GM12878 (cell line): ENCODE results near the gene GRM7. TPM values are rescaled to one million over a fixed set of nuclear protein-coding genes. Genes with fewer than 3 reads are reported as not detected.

Source experiments
- ATAC-seq: fragments of 200-7000 bp; cut with Tn5 transposase; 3 replicates; pipeline ENCODE4 v1.9.1; 2020; ENCODE audit warnings: mild to moderate bottlenecking, moderate library complexity
- BruUV-seq: library from RNA; stranded (reverse); fragments of 400-500 nt; replicated peaks from 2 replicates; lab custom pipeline; 2021; lab: Mats Ljungman, UMichigan
- CTCF ChIA-PET: fragments of 300-600 bp; sonication (Branson Sonifier 250); formaldehyde crosslinking; extraction: SDS; loops from one replicate; lab custom pipeline; 2021; ENCODE audit warnings: inconsistent platforms; lab: Yijun Ruan, JAX
- POLR2A ChIA-PET: fragments of 350-600 bp; formaldehyde crosslinking; extraction: SDS; loops from one replicate; lab custom pipeline; 2021; ENCODE audit warnings: inconsistent platforms; lab: Charles Lee
- RAD21 ChIA-PET: fragments of 300-600 bp; sonication (Branson Sonifier 250); formaldehyde crosslinking; loops from one replicate; lab custom pipeline; 2023; ENCODE audit warnings: antibody characterized with exemption; ENCODE audit not compliant: unreplicated experiment; lab: Charles Lee
- SMC1A ChIA-PET: fragments of 300-600 bp; sonication (Branson Sonifier 250); formaldehyde crosslinking; loops from one replicate; lab custom pipeline; 2023; ENCODE audit not compliant: unreplicated experiment, uncharacterized antibody; lab: Charles Lee
- DNase-seq: peaks from one replicate; pipeline ENCODE4 v3.0.0-alpha.2; 2011; ENCODE audit warnings: low read depth, low spot score
- FAIRE-seq: peaks from 3 replicates; lab custom pipeline; 2011; peaks lifted over from hg19 to GRCh38; lab: Jason Lieb, UNC
- H2AFZ ChIP-seq: 2 replicates; pipeline ENCODE4 v1.6.0; 2011; ENCODE audit warnings: low read depth, low read length, control low read depth; ENCODE audit not compliant: control insufficient read depth
- H3K27ac ChIP-seq: 2 replicates; pipeline ENCODE4 v1.5.1; 2011; ENCODE audit warnings: control low read depth; ENCODE audit not compliant: control insufficient read depth, insufficient read depth
- H3K27me3 ChIP-seq, 2 experiments: replicated peaks in 1 of 2; 2 replicates each; pipeline versions ENCODE4 v1.6.0 to v1.6.1; 2011; ENCODE audit warnings: low read length in 1 of 2; ENCODE audit not compliant: control insufficient read depth in 2 of 2, insufficient read depth in 2 of 2
- H3K36me3 ChIP-seq, 2 experiments: 2 replicates each; pipeline ENCODE4 v1.5.1; 2011; ENCODE audit warnings: low read length in 1 of 2; ENCODE audit not compliant: control insufficient read depth in 2 of 2, insufficient read depth in 2 of 2
- H3K4me1 ChIP-seq: 2 replicates; pipeline ENCODE4 v1.6.1; 2011; ENCODE audit warnings: mild to moderate bottlenecking, low read length, moderate library complexity, mixed read lengths; ENCODE audit not compliant: control insufficient read depth, insufficient read depth
- H3K4me2 ChIP-seq: 2 replicates; pipeline ENCODE4 v1.6.0; 2011; ENCODE audit warnings: control low read depth; ENCODE audit not compliant: control insufficient read depth, insufficient read depth
- H3K4me3 ChIP-seq: fragments of 200-600 bp; sonication (generic); 2 replicates; pipeline ENCODE4 v1.5.1; 2016
- H3K79me2 ChIP-seq: 2 replicates; pipeline ENCODE4 v1.6.0; 2011; ENCODE audit warnings: low read length; ENCODE audit not compliant: control insufficient read depth, insufficient read depth
- H3K9ac ChIP-seq: 2 replicates; pipeline ENCODE4 v1.8.0; 2011; ENCODE audit warnings: low read length, control low read depth, mixed read lengths; ENCODE audit not compliant: control insufficient read depth, insufficient read depth
- H3K9me3 ChIP-seq: replicated peaks from 3 replicates; pipeline ENCODE4 v1.5.1; 2011; ENCODE audit warnings: mild to moderate bottlenecking, low read length; ENCODE audit not compliant: control insufficient read depth, insufficient read depth
- H4K20me1 ChIP-seq: 2 replicates; pipeline ENCODE4 v1.6.0; 2011; ENCODE audit not compliant: control insufficient read depth, insufficient read depth
- ATF2 ChIP-seq: IDR thresholded peaks from 2 replicates; pipeline ENCODE4 v1.6.1; 2012; ENCODE audit warnings: low read length, inconsistent platforms
- BCL11A ChIP-seq: IDR thresholded peaks from 2 replicates; pipeline ENCODE4 v1.6.1; 2011; ENCODE audit warnings: low read depth, low read length
- E2F8 ChIP-seq: fragments of 450-650 bp; IDR thresholded peaks from 2 replicates; pipeline ENCODE4 v1.6.1; 2018; ENCODE audit warnings: mild to moderate bottlenecking, low read depth, moderate library complexity; ENCODE audit not compliant: partially characterized antibody
- E4F1 ChIP-seq: fragments of 450-650 bp; IDR thresholded peaks from 2 replicates; pipeline ENCODE4 v1.6.1; 2018; ENCODE audit warnings: borderline replicate concordance, mild to moderate bottlenecking; ENCODE audit not compliant: partially characterized antibody
- ETV6 ChIP-seq, 2 experiments: fragments of 450-650 bp in 1 of 2; IDR thresholded peaks in 1 of 2; conservative IDR thresholded peaks in 1 of 2; 2 replicates each; pipeline ENCODE4 v1.6.1; 2014; ENCODE audit warnings: antibody characterized with exemption in 1 of 2, borderline replicate concordance in 1 of 2, low read depth in 1 of 2, mild to moderate bottlenecking in 1 of 2, moderate library complexity in 1 of 2
- HDGF ChIP-seq: fragments of 450-650 bp; IDR thresholded peaks from 2 replicates; pipeline ENCODE4 v1.6.1; 2016; ENCODE audit warnings: antibody characterized with exemption
- HSF1 ChIP-seq: fragments of 150-350 bp; IDR thresholded peaks from 2 replicates; pipeline ENCODE4 v1.6.1; 2014; ENCODE audit warnings: mild to moderate bottlenecking, low read depth, low read length
- JUNB ChIP-seq: IDR thresholded peaks from 2 replicates; pipeline ENCODE4 v1.6.1; 2016; ENCODE audit warnings: antibody characterized with exemption, mild to moderate bottlenecking
- KDM1A ChIP-seq: fragments of 200-600 bp; sonication (generic); IDR thresholded peaks from 2 replicates; pipeline ENCODE4 v1.6.1; 2016; ENCODE audit warnings: borderline replicate concordance
- MAX ChIP-seq: IDR thresholded peaks from 2 replicates; pipeline ENCODE4 v1.6.1; 2012; ENCODE audit warnings: low read depth, low read length, improper control_type of control experiment
- PML ChIP-seq: IDR thresholded peaks from 2 replicates; pipeline ENCODE4 v1.6.1; 2012; ENCODE audit warnings: low read length, inconsistent platforms
- POLR2A ChIP-seq: IDR thresholded peaks from 2 replicates; pipeline ENCODE4 v1.6.1; 2011; ENCODE audit warnings: low read depth, mild to moderate bottlenecking, low read length
- RAD21 ChIP-seq: IDR thresholded peaks from 2 replicates; pipeline ENCODE4 v1.6.1; 2011; ENCODE audit warnings: mild to moderate bottlenecking, low read depth, low read length, moderate library complexity; ENCODE audit not compliant: insufficient read depth
- SPI1 ChIP-seq: IDR thresholded peaks from 2 replicates; pipeline ENCODE4 v1.6.1; 2011; ENCODE audit warnings: low read depth, mild to moderate bottlenecking, low read length, moderate library complexity, borderline replicate concordance; ENCODE audit not compliant: insufficient read depth
- STAT3 ChIP-seq: IDR thresholded peaks from 2 replicates; pipeline ENCODE4 v1.6.1; 2011; ENCODE audit warnings: low read depth, low read length, improper control_type of control experiment
- TCF12 ChIP-seq: IDR thresholded peaks from 2 replicates; pipeline ENCODE4 v1.6.1; 2011; ENCODE audit warnings: low read depth, mild to moderate bottlenecking, low read length
- WGBS: methylation state at CpG from one replicate; pipeline ENCODE4 v1.1.6; 2016; ENCODE audit warnings: low lambda C conversion rate; ENCODE audit not compliant: insufficient replicate concordance, insufficient coverage; ENCODE audit errors: missing lambda C conversion rate; 5-methylcytosine and 5-hydroxymethylcytosine counted together
- in situ Hi-C: fragments of 300-500 bp; cut with MboI; formaldehyde crosslinking; loops from 9 replicates; pipeline ENCODE4 v1.14.3; 2018; ENCODE audit warnings: mixed read lengths
- intact Hi-C: fragments of 100-400 bp; cut with micrococcal nuclease; formaldehyde crosslinking; loops from one replicate; pipeline ENCODE4 v1.14.2; 2022; ENCODE audit not compliant: unreplicated experiment
- polyA plus RNA-seq, 11 experiments: library from polyadenylated mRNA; depleted of rRNA in 4 of 11; unstranded in 6 of 11; stranded (reverse) in 5 of 11; fragments of >200 nt; fragmentation: Nextera tagmentation in 4 of 11; fragmentation: Illumina TruSeq in 1 of 11; extraction: Ambion mirVana in 4 of 11; extraction: Trizol in 1 of 11; gene quantifications; 1 replicate in 1 of 11; 2 replicates in 10 of 11; pipeline versions ENCODE4 v1.2.1 to v1.2.3, GENCODE V29; 2011 to 2016; ENCODE audit warnings: inconsistent platforms in 2 of 11, missing spikeins in 2 of 11, low read depth in 1 of 11
- total RNA-seq, 4 experiments: library from RNA; depleted of rRNA in 3 of 4; stranded (reverse); fragments of >200 nt in 3 of 4; fragmentation: Illumina TruSeq in 1 of 4; extraction: Trizol in 1 of 4; gene quantifications; 2 replicates each; pipeline versions ENCODE4 v1.2.1 to v1.2.3, GENCODE V29; 2013 to 2021

Gene GRM7
- total and polyA plus RNA-seq, 10 of the 15 experiments (the other 5 are each of a cell fraction or from before 2014, with no cell fraction given) = not detected

GRCh38 chr3:7100136-7100535, 239.2 kb downstream of the GRM7 start:
- no peak overlapping the region for H3K4me3 ChIP-seq
- intact Hi-C loops (no loop called here), in situ Hi-C loops (no loop called here)
- no peak for FAIRE-seq
- DNase-seq = no peak
- no peaks in the 10 kb centered on the region for H3K9me3 ChIP-seq
- POLR2A ChIA-PET = no interaction called here
- BruUV-seq = no TSS peak
- H3K36me3 ChIP-seq = no peaks in the 10 kb centered on the region
- H4K20me1 ChIP-seq = no peaks in the 10 kb centered on the region
- H3K4me1 ChIP-seq = no peaks in the 10 kb centered on the region
- no peak overlapping the region for H3K27ac ChIP-seq
- no peaks in the 10 kb centered on the region for H3K79me2 ChIP-seq
- H3K27me3 ChIP-seq = no peaks in the 10 kb centered on the region
- RAD21 ChIA-PET = no interaction called here
- no peak for ATAC-seq
- no peak overlapping the region for H2AFZ ChIP-seq
- SMC1A ChIA-PET = no interaction called here
- no peak overlapping the region for H3K4me2 ChIP-seq
- no peak overlapping the region for H3K9ac ChIP-seq
- TF ChIP-seq HDGF (no peak), STAT3 (no peak), E2F8 (no peak), ATF2 (no peak), HSF1 (no peak), PML (no peak), RAD21 (no peak), MAX (no peak), JUNB (no peak), TCF12 (no peak), KDM1A (no peak), POLR2A (no peak), SPI1 (no peak), BCL11A (no peak), ETV6 (conservative IDR thresholded peaks at IDR 0.05 in 1 of 2, IDR thresholded peaks at IDR 0.05 in 1 of 2; ENCODE audit: borderline replicate concordance in 1 of 2, low read depth in 1 of 2) (no peak), E4F1 (no peak)
- TF ChIP-seq, all 136 proteins: peak for 0
- WGBS = 0% methylated on average over 1 of the region's 1 CpG
- CTCF ChIA-PET = no interaction called here
